ENCODE results near the gene MEGF11.

Gene MEGF11

GRCh38 chr15:65919353-65919752 lies 334.2 kb downstream of the MEGF11 start:
- Histone ChIP-seq H3K4me1 (ENCODE audit: control insufficient read depth, insufficient read depth, low read length) (peaks cover 6% of the 10 kb centered on the region), H3K9ac (ENCODE audit: low read depth, low read length) (no peak overlapping the region), H3K4me3 (ENCODE audit: low read length) (no peak overlapping the region), H3K4me2 (ENCODE audit: low read length) (no peak overlapping the region), H3K27me3 (ENCODE audit: control insufficient read depth, insufficient read depth, low read length) (no peaks in the 10 kb centered on the region), H3K36me3 (ENCODE audit: insufficient read depth, low read length) (peaks cover 3% of the 10 kb centered on the region), H3K9me3 (replicated peaks; ENCODE audit: low read length) (no peaks in the 10 kb centered on the region)

- H3K27me3 ChIP-seq (ENCODE audit: control insufficient read depth, insufficient read depth, low read length), result no peaks in the 10 kb centered on the region
- H3K9me3 ChIP-seq (replicated peaks; ENCODE audit: low read length), result no peaks in the 10 kb centered on the region
- peaks cover 6% of the 10 kb centered on the region for H3K4me1 ChIP-seq (ENCODE audit: control insufficient read depth, insufficient read depth, low read length)
- no peak overlapping the region for H3K4me2 ChIP-seq (ENCODE audit: low read length)
- peaks cover 3% of the 10 kb centered on the region for H3K36me3 ChIP-seq (ENCODE audit: insufficient read depth, low read length)
- H3K4me3 ChIP-seq (ENCODE audit: low read length), result no peak overlapping the region
- no peak overlapping the region for H3K9ac ChIP-seq (ENCODE audit: low read depth, low read length)
Measured at GRCh38 chr15:65918945-65919344, 334.6 kb downstream of the MEGF11 start.

GRCh38 chr15:65918357-65918920 lies 335.1 kb downstream of the MEGF11 start:
- peaks cover 6% of the 10 kb centered on the region for H3K4me1 ChIP-seq (ENCODE audit: control insufficient read depth, insufficient read depth, low read length)
- no peaks in the 10 kb centered on the region for H3K27me3 ChIP-seq (ENCODE audit: control insufficient read depth, insufficient read depth, low read length)
- peaks cover 3% of the 10 kb centered on the region for H3K36me3 ChIP-seq (ENCODE audit: insufficient read depth, low read length)
- H3K4me2 ChIP-seq (ENCODE audit: low read length), result no peak overlapping the region
- H3K9me3 ChIP-seq (replicated peaks; ENCODE audit: low read length), result no peaks in the 10 kb centered on the region
- H3K9ac ChIP-seq (ENCODE audit: low read depth, low read length), result no peak overlapping the region
- H3K4me3 ChIP-seq (ENCODE audit: low read length), result no peak overlapping the region

GRCh38 chr15:65917936-65918335 lies 335.6 kb downstream of the MEGF11 start:
- no peaks in the 10 kb centered on the region for H3K9me3 ChIP-seq (replicated peaks; ENCODE audit: low read length)
- H3K4me3 ChIP-seq (ENCODE audit: low read length), result no peak overlapping the region
- H3K4me1 ChIP-seq (ENCODE audit: control insufficient read depth, insufficient read depth, low read length), result peaks cover 6% of the 10 kb centered on the region
- H3K36me3 ChIP-seq (ENCODE audit: insufficient read depth, low read length), result peaks cover 3% of the 10 kb centered on the region
- H3K4me2 ChIP-seq (ENCODE audit: low read length), result no peak overlapping the region
- H3K27me3 ChIP-seq (ENCODE audit: control insufficient read depth, insufficient read depth, low read length), result no peaks in the 10 kb centered on the region
- H3K9ac ChIP-seq (ENCODE audit: low read depth, low read length), result no peak overlapping the region

GRCh38 chr15:65917407-65917756 lies 336.2 kb downstream of the MEGF11 start:
- Histone ChIP-seq H3K4me3 (ENCODE audit: low read length) (no peak overlapping the region), H3K4me2 (ENCODE audit: low read length) (no peak overlapping the region), H3K9ac (ENCODE audit: low read depth, low read length) (no peak overlapping the region)

GRCh38 chr15:65916664-65917406 lies 336.7 kb downstream of the MEGF11 start:
- Histone ChIP-seq H3K4me3 (ENCODE audit: low read length) (no peak overlapping the region), H3K4me2 (ENCODE audit: low read length) (peak overlapping the region; percentile 37), H3K36me3 (ENCODE audit: insufficient read depth, low read length) (peaks cover 3% of the 10 kb centered on the region), H3K27me3 (ENCODE audit: control insufficient read depth, insufficient read depth, low read length) (no peaks in the 10 kb centered on the region), H3K4me1 (ENCODE audit: control insufficient read depth, insufficient read depth, low read length) (peaks cover 6% of the 10 kb centered on the region), H3K9me3 (replicated peaks; ENCODE audit: low read length) (no peaks in the 10 kb centered on the region), H3K9ac (ENCODE audit: low read depth, low read length) (no peak overlapping the region)

More at GRCh38 chr15:65917407-65917756, 336.2 kb downstream of the MEGF11 start:
- Histone ChIP-seq H3K9me3 (replicated peaks; ENCODE audit: low read length) (no peaks in the 10 kb centered on the region), H3K4me1 (ENCODE audit: control insufficient read depth, insufficient read depth, low read length) (peaks cover 6% of the 10 kb centered on the region), H3K36me3 (ENCODE audit: insufficient read depth, low read length) (peaks cover 3% of the 10 kb centered on the region), H3K27me3 (ENCODE audit: control insufficient read depth, insufficient read depth, low read length) (no peaks in the 10 kb centered on the region)

GRCh38 chr15:65916041-65916663 lies 337.4 kb downstream of the MEGF11 start:
- Histone ChIP-seq H3K9me3 (replicated peaks; ENCODE audit: low read length) (no peaks in the 10 kb centered on the region), H3K4me1 (ENCODE audit: control insufficient read depth, insufficient read depth, low read length) (peaks cover 6% of the 10 kb centered on the region), H3K36me3 (ENCODE audit: insufficient read depth, low read length) (peaks cover 3% of the 10 kb centered on the region), H3K4me2 (ENCODE audit: low read length) (no peak overlapping the region), H3K4me3 (ENCODE audit: low read length) (no peak overlapping the region), H3K9ac (ENCODE audit: low read depth, low read length) (no peak overlapping the region), H3K27me3 (ENCODE audit: control insufficient read depth, insufficient read depth, low read length) (no peaks in the 10 kb centered on the region)

GRCh38 chr15:65914981-65915925 lies 338.3 kb downstream of the MEGF11 start:
- Histone ChIP-seq H3K27me3 (ENCODE audit: control insufficient read depth, insufficient read depth, low read length) (no peaks in the 10 kb centered on the region), H3K4me3 (ENCODE audit: low read length) (no peak overlapping the region), H3K4me2 (ENCODE audit: low read length) (no peak overlapping the region), H3K9me3 (replicated peaks; ENCODE audit: low read length) (no peaks in the 10 kb centered on the region), H3K4me1 (ENCODE audit: control insufficient read depth, insufficient read depth, low read length) (peaks cover 6% of the 10 kb centered on the region), H3K36me3 (ENCODE audit: insufficient read depth, low read length) (peaks cover 9% of the 10 kb centered on the region), H3K9ac (ENCODE audit: low read depth, low read length) (no peak overlapping the region)

GRCh38 chr15:65914386-65914785 lies 339.2 kb downstream of the MEGF11 start:
- Histone ChIP-seq H3K4me3 (ENCODE audit: low read length) (no peak overlapping the region), H3K4me2 (ENCODE audit: low read length) (no peak overlapping the region), H3K9ac (ENCODE audit: low read depth, low read length) (no peak overlapping the region), H3K9me3 (replicated peaks; ENCODE audit: low read length) (no peaks in the 10 kb centered on the region), H3K4me1 (ENCODE audit: control insufficient read depth, insufficient read depth, low read length) (peaks cover 6% of the 10 kb centered on the region), H3K36me3 (ENCODE audit: insufficient read depth, low read length) (peaks cover 14% of the 10 kb centered on the region), H3K27me3 (ENCODE audit: control insufficient read depth, insufficient read depth, low read length) (no peaks in the 10 kb centered on the region)

- Histone ChIP-seq H3K36me3 (ENCODE audit: insufficient read depth, low read length) (peaks cover 11% of the 10 kb centered on the region), H3K9ac (ENCODE audit: low read depth, low read length) (no peak overlapping the region), H3K4me3 (ENCODE audit: low read length) (no peak overlapping the region)
Measured at GRCh38 chr15:65913631-65914199, 339.8 kb downstream of the MEGF11 start.

GRCh38 chr15:65912235-65912634 lies 341.3 kb downstream of the MEGF11 start:
- Histone ChIP-seq H3K27me3 (ENCODE audit: control insufficient read depth, insufficient read depth, low read length) (no peaks in the 10 kb centered on the region), H3K36me3 (ENCODE audit: insufficient read depth, low read length) (peaks cover 19% of the 10 kb centered on the region), H3K9ac (ENCODE audit: low read depth, low read length) (no peak overlapping the region), H3K9me3 (replicated peaks; ENCODE audit: low read length) (no peaks in the 10 kb centered on the region), H3K4me1 (ENCODE audit: control insufficient read depth, insufficient read depth, low read length) (peaks cover 6% of the 10 kb centered on the region), H3K4me3 (ENCODE audit: low read length) (no peak overlapping the region), H3K4me2 (ENCODE audit: low read length) (no peak overlapping the region)

More at GRCh38 chr15:65913631-65914199, 339.8 kb downstream of the MEGF11 start:
- Histone ChIP-seq H3K4me1 (ENCODE audit: control insufficient read depth, insufficient read depth, low read length) (peaks cover 6% of the 10 kb centered on the region), H3K27me3 (ENCODE audit: control insufficient read depth, insufficient read depth, low read length) (no peaks in the 10 kb centered on the region), H3K4me2 (ENCODE audit: low read length) (no peak overlapping the region), H3K9me3 (replicated peaks; ENCODE audit: low read length) (no peaks in the 10 kb centered on the region)
